Fibroblast of gingiva (primary cell): ENCODE results near the gene PNLDC1.
"Not testable (repeated sequence)": the region's sequence is repeated elsewhere in the genome, so short reads cannot be mapped to it uniquely, and the experiment has no call there.

Source experiments
- DNase-seq: peaks from one replicate; pipeline ENCODE4 v3.0.0-alpha.2; 2011; ENCODE audit warnings: low read depth

PNLDC1 gene

DNA sequence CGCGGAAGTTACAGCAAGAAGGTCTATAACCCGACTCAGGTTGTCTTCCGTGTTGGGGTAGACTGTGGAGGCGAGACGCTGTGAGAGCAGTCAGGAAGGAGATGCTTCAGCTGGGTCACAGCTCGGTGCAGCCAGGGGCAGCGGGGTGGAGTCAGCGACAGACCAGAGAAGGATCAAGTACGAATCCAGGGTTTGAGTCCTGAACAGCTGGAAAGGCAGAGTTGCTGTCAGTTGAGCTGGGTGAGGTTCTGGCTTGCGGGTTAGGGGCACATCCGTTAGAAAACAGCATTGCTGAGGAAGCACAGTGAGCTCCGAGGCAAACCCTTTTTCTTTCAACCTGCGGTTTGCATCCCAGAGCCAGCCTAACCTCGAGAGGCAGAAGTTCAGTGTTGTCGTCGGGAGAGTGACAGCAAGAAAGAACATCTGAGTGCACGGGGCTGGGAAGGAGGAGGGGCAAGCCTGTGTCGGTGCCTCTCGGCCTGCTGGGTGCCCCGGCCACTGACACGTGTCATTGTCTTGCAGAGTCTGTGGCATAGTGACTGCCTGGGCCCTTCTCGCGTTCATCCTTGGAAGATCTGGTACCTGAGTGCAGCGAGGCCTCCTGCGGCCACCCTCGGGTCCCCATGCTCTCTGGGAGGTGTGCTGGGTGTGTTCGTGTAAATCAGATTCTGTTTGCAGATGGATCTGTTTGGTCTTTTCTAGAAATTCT lies 20.0 kb downstream of the PNLDC1 start:
- DNase-seq: no peak

DNA sequence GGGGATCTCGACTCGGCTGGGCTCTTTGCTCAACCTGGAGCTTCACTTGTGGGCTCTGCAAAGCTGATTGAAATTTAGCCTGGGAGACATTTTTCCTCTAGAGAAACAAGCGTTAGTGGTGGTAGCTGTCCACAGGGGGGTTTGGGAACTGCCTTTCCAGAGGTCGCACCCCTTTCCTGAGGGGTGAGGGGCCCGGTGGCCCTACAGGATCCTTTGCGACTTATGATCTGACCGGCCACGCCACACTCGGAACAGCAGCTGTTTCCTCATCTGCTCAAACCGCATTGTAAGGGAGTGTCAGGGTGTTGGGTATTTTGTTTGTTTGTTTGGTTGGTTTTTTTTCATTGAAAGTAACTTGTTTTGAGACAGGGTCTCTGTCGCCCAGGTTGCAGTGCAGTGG lies 21.0 kb downstream of the PNLDC1 start:
- DNase-seq: no peak

DNA sequence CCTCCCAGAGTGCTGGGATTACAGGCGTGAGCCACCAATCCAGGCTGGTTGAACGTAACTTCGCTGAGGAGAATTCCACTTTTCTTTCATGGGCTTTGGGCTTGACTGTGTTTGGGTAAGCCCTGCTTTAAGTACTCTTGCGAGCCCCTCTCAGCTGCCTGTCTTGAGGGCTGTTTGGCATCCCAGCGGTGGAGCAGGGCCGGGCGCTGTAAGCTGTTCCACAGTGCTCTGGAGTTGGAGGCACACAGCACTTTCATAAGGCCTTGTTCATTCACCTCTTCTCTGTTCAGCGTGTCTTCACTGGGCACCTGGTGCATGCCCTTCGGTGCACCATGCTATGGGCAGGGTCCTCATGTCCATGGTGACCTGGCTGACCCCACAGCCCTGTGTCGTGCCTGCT lies 21.6 kb downstream of the PNLDC1 start:
- DNase-seq: no peak

DNA sequence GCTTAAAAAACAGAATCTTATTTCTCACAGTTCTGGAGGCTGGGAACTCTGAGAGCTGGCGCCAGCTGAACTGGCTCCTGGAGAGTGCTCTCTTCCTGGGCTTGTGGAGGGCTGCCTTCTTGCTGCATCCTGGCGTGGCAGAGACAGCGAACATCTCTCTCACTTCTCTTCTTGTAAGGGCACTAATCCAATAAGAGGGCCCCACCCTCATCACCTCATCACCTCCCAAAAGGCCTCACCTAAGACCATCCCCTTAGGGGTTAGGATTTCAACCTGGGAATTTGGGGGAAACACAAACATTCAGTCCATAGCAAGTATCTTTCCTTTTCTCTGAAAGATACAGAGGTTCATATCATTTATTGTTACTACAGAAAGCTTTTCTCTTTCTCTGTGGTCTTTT lies 23.9 kb downstream of the PNLDC1 start:
- DNase-seq: no peak

DNA sequence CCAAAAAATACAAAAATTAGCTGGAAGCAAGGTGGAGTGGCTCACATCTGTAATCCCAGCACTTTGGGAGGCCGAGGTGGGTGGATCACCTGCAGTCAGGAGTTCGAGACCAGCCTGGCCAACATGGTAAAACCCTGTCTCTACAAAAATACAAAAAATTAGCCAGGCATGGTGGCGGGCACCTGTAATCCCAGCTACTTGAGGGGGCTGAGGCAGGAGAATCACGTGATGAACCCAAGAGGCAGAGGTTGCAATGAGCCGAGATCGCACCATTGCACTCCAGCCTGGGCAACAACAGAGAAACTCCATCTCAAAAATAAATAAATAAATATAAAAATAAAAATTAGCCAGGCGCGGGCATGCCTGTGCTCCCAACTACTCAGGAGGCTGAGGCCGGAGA lies 24.6 kb downstream of the PNLDC1 start:
- DNase-seq: not testable (repeated sequence)

DNA sequence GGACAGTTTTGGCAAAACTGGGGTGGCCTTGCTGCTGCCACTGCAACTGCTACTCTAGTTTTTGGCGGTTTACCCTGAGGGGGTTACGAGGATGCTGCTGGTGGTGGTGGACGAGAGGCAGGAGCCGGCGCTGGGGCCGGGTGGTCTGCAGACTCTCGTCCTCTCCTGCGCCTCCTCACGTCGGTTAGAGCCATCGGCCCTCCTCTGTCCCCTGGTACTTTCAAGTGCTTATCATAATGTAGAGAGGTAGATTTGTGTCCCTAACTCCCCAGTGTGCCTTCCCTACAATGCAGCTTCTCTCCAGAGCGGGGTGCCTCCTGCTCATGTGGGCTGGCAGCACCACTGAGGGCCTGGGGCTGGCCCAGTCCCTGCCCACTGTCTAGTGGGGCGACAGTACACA lies 25.9 kb downstream of the PNLDC1 start:
- DNase-seq: no peak

DNA sequence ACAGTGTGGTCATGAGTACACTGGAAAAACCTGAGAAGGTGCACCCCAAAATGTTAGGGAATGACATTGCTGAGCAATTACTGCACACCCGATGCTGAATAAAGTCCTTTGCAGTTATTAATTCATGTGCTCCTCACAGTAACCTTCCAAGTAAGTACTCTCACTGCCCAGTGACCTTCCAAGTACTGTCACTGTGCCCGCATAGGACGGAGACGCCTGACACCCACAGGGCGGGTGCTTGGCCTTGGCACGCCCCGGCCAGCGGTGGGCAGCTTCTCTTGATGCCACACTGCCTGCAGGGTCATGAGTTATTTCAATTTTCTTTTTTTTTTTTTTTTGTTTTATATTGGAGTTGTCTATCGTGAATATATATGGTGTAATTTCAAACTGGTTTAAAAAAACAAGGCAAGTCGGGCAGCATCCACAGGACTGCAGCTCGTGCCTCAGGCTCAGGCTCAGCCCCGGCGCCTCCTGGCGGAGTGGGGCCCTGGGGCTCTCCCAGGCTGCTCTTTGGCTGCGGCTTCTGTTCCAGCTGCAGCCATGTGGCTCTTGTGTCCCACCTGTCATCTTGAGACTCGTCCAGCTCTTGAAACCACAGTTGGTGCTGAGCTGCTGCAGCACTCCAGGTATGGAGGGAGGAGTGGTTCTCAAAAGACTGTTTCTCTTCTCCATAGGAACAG lies 27.0 kb downstream of the PNLDC1 start:
- no peak for DNase-seq

DNA sequence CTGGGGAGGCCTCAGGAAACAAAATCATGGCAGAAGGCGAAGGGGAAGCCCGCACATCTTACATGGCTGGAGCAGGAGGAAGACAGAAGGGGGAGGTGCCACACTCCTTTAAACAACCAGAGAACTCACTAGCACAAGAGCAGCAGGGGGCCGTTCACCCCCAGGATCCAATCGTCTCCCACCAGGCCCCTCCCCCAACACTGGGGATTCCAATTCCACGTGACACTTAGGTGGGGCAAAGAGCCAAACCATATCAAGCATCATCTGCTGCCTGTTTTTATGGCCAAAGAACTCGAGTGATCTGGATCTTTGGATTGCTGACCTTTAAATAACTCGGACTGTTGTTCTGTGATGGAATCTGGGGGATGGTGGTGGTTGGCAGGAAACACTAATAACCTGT lies 28.0 kb downstream of the PNLDC1 start:
- DNase-seq: no peak

DNA sequence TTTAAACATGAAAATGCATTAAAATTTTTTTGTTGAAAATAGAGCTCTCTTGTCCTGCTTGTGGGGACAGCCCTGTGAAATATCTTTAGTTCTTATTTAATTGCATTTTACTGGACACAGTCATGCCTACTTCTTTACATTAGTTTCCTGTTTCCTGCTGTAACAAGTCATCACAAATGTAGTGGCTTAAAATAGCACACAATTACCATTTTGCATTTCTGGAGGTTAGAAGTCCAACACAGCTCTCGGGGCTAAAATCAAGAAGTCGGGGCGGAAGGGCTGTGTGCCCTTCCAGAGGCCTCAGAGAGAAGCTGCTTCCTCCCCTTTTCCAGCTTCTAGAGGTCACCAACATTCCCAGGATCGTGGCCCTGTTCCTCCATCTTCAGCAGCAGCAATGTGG lies 29.4 kb downstream of the PNLDC1 start:
- no peak for DNase-seq

DNA sequence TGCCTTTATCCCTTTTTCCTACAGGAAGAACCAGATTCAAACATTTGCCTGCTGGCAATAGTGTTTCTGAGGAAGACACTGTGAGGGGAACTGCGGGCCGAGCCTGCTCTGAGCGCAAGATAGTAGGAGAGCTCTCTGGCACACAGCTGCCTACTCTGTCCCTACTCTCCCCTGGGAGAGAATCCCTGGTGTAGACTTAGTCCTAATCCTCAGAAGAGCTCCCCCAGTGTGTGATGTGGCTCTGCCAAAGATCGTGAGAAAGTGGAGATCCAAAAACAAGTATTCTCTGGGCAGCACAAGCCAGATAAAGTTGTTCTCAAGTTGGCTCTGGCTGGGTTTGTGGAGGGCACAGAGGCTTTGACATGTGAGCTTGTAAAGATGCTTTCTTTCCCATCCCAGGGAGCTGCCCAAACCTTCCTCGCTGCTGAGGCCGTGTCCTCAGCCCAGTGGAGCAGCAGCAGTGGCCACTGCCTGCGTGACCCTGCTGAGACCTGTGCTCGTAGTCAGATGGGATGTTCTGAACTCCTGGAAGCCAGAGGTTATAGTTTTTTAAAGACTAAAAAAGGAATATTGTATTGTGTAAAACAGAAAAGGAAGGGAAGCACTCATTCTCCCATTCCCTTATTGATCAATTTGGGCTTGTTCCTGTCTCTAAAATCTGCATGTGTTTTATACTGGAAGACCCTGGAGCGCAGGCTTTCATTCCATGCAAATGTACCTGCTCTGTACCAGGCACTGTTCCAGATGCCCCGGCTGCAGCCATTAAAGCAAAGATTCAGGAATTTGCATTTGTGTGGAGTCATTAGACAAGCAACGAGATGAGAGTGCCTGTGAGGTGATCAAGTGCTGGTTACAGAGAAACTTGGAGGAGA lies 30.7 kb downstream of the PNLDC1 start:
- DNase-seq: no peak

DNA sequence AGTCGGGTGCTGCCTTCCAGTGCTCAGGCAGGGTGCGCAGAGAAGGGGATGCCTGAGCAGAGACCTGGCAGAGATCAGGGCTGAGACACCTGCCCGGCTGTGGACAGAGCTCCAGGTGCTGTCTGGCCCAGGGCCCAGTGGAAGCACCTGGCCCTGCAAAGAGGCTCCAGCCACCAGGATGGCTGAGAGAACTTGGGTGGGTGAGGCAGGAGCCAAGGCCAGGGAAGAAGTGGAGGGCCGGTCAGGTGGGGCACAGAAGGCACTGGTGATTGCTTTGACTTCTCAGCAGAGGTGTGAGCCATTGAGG lies 31.2 kb downstream of the PNLDC1 start:
- no peak for DNase-seq

DNA sequence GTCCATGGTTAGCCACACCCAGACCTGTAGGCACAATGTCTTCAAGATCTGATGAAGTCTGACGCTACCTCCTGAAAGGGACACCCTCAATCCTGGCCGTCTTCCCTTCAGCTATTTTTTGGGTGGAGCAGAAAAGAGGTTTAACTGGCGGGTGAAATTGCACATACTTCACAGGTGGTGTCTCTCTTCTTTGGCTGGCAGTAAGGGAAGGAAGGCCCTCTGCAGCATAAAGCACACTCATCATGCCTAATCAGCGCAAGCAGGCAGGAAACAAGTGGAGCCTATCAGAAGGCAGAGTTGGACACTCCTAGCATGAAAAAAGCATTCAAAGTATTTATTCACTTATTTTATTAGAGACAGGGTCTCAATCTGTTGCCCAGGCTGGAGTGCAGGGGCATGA lies 32.9 kb downstream of the PNLDC1 start:
- DNase-seq: no peak

DNA sequence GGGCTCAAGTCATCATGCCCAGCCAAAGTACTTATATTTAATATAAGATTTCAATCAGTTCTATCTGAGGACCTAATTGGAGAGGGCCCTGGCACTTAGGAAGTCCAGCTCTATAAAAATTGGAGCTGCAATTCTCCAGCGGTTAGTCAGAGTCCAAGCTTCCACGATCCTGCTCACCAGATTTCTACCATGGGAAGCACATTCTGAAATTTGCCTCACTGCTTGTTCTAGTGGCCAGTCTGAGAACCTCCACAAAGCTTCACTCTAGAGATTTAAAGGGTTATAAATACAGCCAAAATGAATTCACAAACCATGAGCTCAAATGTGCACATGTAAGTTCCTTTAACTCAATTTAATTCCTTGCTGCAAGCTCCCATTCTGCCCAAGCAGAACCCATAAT lies 33.5 kb downstream of the PNLDC1 start:
- DNase-seq: peak; percentile 29

DNA sequence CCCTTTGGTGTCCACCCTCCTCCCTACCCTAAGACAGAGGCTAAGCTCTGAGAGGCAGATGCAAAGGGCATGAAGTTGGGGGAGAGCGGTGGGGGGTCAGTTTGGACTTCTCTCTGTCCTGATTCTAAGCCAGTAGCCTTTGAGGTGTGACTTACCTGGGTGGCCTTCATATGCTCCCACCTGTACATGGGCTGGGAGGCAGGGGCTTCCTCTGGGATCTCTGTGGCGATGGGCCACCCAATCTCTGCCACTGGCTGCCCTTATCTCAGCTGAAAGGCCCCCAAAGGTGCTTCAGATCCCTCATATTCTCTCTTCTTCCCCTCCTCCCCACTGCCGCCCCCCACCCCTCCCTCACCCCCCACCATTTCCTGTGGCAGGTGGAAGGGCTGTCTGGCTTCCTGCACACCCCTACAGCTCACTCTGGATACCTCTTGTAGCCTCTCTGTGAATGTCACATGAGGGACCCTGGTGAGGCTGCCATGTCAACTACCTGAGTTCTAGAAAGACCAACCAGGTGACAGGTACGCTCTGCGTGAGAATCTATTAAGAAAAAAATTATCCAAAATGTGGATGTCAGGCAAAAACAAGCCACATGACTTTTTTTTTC lies 34.0 kb downstream of the PNLDC1 start:
- DNase-seq: no peak

DNA sequence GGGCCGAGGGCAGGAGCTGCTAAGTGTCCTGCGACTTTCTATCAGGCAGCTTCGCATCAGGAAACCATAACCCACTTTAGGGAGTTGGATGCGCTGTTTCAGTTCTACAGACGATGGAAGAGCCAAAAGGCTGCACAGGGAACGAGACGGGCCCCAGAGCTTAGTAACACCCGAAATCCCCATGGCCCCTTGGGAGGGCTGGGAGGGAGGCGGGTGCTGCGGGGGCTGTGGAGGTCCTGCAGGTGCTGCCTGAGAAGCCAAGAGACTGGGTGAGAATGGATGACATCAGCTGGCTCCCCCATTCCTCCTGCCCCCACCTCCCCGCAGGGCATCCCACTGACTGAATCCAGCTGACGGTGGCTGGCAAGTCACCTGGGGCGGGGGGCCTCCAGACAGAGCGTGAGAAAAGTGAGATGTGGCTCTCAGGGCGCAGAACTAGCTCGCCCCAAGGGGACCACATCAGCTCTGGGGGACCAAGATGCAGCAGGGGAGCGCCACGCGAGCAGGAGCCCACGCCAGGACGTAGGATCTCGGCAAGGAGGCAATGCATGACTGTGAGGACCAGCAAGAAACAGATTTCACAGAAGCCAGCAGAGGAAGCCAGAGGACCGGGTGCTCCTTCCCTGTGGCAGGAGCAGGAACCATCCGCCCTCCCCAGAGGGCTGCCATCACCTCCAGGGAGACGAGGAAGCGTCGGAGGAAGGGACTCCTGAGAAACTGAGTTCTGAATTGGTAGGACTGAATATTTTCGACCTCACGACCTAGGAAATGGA lies 36.8 kb downstream of the PNLDC1 start:
- no peak for DNase-seq

DNA sequence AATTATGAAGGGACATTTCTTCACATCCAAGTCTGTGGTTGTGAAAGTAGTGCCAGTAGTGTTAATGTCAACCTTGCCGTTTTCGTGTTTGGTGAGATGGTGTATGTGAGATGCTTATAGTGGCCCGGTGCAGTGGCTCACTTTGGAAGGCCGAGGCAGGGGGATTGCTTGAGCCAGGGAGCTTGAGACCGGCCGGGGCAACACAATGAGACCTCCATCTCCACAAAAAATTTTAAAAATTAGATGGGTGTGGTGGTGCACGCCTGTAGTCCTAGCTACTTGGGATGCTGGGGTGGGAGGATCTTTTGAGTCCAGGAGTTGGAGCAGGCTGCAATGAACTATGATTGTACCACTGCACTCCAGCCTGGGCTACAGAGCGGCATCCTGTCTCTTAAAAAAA lies 37.4 kb downstream of the PNLDC1 start:
- DNase-seq: no peak

DNA sequence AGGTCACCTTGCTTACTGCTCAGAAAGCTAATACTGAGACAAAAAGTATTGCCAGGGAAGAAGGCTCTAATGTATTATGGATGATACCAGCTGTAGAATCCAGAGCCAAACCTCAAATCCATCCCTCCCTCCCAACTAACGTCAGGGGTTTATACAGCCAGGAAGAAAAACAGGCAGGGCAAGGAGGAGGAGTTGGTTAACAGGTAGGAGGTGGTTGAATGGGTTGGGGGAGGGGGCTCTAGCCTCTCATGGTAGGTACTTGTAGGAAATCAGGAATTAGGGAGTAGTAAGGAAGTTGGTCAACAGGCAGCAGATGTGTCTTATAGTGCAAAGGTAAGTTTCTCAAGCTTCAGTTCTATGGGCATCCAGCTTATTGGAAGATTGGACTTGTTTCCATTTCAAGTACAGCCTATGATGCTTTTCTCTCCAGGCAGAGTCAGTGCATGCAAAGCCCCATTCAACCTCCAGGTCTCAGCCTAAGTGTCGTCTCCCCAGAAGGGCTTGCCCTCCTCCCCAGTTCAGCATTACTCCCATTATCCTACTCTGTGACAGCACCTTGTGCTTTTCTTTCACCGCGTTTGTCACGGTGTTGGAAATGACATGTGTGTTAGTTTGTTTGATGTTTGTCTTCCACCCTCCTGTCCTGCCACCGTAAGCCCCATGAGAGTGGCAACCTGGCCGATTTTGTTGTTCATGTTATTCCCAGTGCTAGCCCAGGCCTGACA lies 38.1 kb downstream of the PNLDC1 start:
- DNase-seq: no peak

DNA sequence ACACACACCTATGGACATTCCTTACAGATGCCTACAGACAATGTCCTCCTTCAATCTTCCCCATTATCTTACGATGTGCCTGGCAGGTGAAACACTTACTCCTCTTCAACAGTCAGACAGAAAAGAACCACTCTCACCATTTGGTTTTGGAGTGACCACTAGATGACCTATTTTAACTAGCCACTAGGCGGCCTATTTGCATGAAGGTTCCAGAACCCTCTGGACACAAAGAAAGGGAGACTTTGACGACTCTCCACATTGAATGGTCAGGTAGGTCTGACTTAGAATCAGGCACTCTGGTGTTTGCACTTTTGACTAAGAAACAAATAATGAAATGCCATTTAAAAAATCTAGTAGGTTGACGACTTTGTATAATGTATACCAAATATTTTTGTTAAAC lies 42.0 kb downstream of the PNLDC1 start:
- no peak for DNase-seq

DNA sequence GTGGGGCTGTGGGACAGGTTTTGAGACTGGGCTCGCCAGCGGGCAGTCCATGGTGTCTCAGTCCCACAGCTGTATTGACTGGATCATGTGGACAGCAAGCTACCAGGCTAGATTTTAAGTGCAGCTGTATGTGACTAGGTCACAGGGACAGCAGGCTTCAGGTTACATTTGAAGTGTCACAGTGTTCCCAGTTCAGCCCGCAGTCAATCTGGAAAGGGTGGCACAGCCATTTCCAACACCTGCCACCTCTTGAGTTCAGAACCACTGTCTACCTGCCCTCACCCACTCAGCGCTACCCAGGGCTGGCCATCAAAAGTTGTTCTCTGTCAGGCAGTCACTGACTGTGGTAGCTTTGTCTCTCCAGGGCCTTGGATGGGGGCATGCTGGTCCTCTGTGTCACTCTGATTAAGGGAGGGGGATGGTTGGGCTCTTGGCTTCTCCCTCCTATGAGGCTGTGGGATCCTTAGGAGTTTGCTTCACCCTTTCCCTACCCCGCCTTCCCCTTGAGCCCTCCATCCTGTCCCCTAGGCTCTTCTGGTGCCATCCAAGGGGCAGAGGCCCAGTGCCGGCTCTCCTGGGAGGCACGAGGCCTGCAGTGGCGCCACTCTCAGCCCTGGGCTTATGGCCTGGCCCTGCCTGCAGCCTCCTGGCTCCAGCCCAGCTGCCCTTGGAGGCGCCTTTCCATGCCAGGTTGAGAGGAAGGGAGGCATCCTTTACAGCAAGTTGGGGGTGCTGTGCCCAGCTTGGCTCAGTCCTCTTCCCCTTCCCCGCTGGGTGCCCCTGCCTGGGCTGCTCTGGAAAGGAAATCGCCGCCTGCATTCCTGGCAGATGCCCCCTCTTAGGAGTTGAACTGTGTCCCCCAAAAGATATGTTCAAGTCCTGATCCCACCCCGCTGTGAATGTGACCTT lies 44.9 kb downstream of the PNLDC1 start:
- no peak for DNase-seq

DNA sequence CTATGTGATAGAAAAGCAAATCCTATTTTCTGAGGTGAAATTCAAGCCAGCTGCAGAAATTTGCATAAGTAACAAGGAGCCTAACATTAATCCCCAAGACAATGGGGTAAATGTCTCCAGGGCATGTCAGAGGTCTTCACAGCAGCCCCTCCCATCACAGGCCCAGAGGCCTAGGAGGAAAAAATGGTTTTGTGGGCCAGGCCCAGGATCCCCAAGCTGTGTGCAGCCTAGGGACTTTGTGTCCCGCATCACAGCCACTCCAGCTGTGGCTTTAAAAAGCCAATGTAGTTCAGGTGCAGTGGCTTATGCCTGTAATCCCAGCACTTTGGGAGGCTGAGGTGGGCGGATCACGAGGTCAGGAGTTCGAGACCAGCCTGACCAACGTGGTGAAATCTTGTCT lies 48.5 kb downstream of the PNLDC1 start:
- not testable (repeated sequence) for DNase-seq
